ENCODE results near the gene ITGA2B. TPM values are rescaled to one million over a fixed set of nuclear protein-coding genes. Genes with fewer than 3 reads are reported as not detected.

The ITGA2B gene
- total RNA-seq, 2 experiments from 2014 or later: 0.27 to 0.47 TPM

- POLR2A ChIA-PET: no interaction called here
- H3K9me3 Mint-ChIP-seq: no peaks in the 10 kb centered on the region
These were observed 27.9 kb downstream of the ITGA2B start for GRCh38 chr17:44361292-44362260.

DNA sequence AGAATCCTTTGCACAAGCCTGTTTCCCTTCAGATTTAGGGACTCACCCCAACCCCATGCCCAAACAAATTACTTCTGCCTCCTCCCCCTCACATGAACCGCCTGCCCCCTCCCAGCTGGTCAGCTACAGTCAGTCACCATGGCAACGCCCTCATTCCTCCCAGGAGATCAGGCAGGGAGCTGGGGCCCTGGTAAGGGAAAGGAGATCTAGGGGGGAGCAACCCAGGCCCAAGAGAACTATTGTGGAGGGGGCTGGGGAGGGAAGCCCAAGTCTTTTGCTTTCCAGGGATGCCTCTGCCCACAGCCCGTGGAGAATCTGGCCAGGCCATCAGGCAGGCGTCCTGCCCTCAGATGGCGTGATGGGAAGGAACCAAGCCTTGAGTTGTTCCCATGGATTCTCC lies 28.6 kb downstream of the ITGA2B start:
- Mint-ChIP-seq H3K4me1 (peaks cover 1% of the 10 kb centered on the region), H3K36me3 (ENCODE audit: low read depth) (no peaks in the 10 kb centered on the region), H3K27me3 (peaks cover 23% of the 10 kb centered on the region), H3K4me3 (no peak overlapping the region), H3K9me3 (no peaks in the 10 kb centered on the region), H3K27ac (no peak overlapping the region)
- CTCF ChIA-PET: interaction anchor here (1.8 to 4.0 kb wide), 3 partner anchors 9 to 150 kb away, joined by 4 to 39 read pairs (median 9); no protein-coding TSS in a partner anchor
- no peak for DNase-seq
- POLR2A ChIA-PET: no interaction called here

More at GRCh38 chr17:44361292-44362260, 27.9 kb downstream of the ITGA2B start:
- DNase-seq: no peak
- Mint-ChIP-seq H3K27me3 (peaks cover 30% of the 10 kb centered on the region), H3K27ac (no peak overlapping the region), H3K36me3 (ENCODE audit: low read depth) (no peaks in the 10 kb centered on the region), H3K4me1 (peaks cover 1% of the 10 kb centered on the region), H3K4me3 (peak overlapping the region; percentile 1)
- CTCF ChIA-PET: interaction anchor here (0.6 to 4.0 kb wide), 4 partner anchors 10 to 151 kb away, joined by 3 to 39 read pairs (median 6); no protein-coding TSS in a partner anchor

- H3K27ac Mint-ChIP-seq: no peak overlapping the region
- peaks cover 3% of the 10 kb centered on the region for H3K4me1 Mint-ChIP-seq
- H3K27me3 Mint-ChIP-seq: peaks cover 19% of the 10 kb centered on the region
- H3K4me3 Mint-ChIP-seq: no peak overlapping the region
- ChIA-PET POLR2A (no interaction called here), CTCF (interaction anchor here (0.9 to 2.6 kb wide), 3 partner anchors 9 to 150 kb away, joined by 4 to 9 read pairs (median 4); no protein-coding TSS in a partner anchor)
- no peaks in the 10 kb centered on the region for H3K9me3 Mint-ChIP-seq
- no peak for DNase-seq
- H3K36me3 Mint-ChIP-seq (ENCODE audit: low read depth): no peaks in the 10 kb centered on the region
These were observed 29.3 kb downstream of the ITGA2B start for GRCh38 chr17:44360144-44360533.

GRCh38 chr17:44359458-44360143 lies 29.8 kb downstream of the ITGA2B start:
- H3K27ac Mint-ChIP-seq: no peak overlapping the region
- POLR2A ChIA-PET: no interaction called here
- CTCF ChIA-PET: interaction anchor here (0.6 to 2.6 kb wide), 6 partner anchors 9 to 173 kb away, joined by 3 to 9 read pairs (median 4); no protein-coding TSS in a partner anchor

GRCh38 chr17:44359006-44359405 lies 30.4 kb downstream of the ITGA2B start:
- CTCF ChIA-PET: interaction anchor here (0.7 to 1.8 kb wide), 3 partner anchors 8 to 174 kb away, joined by 3 to 4 read pairs (median 4); no protein-coding TSS in a partner anchor
- H3K4me1 Mint-ChIP-seq: peaks cover 5% of the 10 kb centered on the region
- no peak overlapping the region for H3K4me3 Mint-ChIP-seq

More at GRCh38 chr17:44359458-44360143, 29.8 kb downstream of the ITGA2B start:
- Mint-ChIP-seq H3K4me3 (no peak overlapping the region), H3K36me3 (ENCODE audit: low read depth) (no peaks in the 10 kb centered on the region), H3K4me1 (peaks cover 5% of the 10 kb centered on the region), H3K27me3 (peaks cover 16% of the 10 kb centered on the region), H3K9me3 (no peaks in the 10 kb centered on the region)
- DNase-seq: no peak

GRCh38 chr17:44358066-44358465 lies 31.4 kb downstream of the ITGA2B start:
- Mint-ChIP-seq H3K9me3 (no peaks in the 10 kb centered on the region), H3K27ac (no peak overlapping the region), H3K4me3 (no peak overlapping the region), H3K27me3 (peaks cover 16% of the 10 kb centered on the region), H3K36me3 (ENCODE audit: low read depth) (peaks cover under 1% of the 10 kb centered on the region), H3K4me1 (peaks cover 7% of the 10 kb centered on the region)
- DNase-seq: no peak
- CTCF ChIA-PET: interaction anchor here (1.1 to 1.5 kb wide), 2 partner anchors 10 to 18 kb away, joined by 3 to 4 read pairs; no protein-coding TSS in a partner anchor
- POLR2A ChIA-PET: no interaction called here

More at GRCh38 chr17:44359006-44359405, 30.4 kb downstream of the ITGA2B start:
- POLR2A ChIA-PET: no interaction called here
- H3K36me3 Mint-ChIP-seq (ENCODE audit: low read depth): no peaks in the 10 kb centered on the region
- H3K9me3 Mint-ChIP-seq: no peaks in the 10 kb centered on the region
- no peak for DNase-seq
- peaks cover 15% of the 10 kb centered on the region for H3K27me3 Mint-ChIP-seq
- no peak overlapping the region for H3K27ac Mint-ChIP-seq

DNA sequence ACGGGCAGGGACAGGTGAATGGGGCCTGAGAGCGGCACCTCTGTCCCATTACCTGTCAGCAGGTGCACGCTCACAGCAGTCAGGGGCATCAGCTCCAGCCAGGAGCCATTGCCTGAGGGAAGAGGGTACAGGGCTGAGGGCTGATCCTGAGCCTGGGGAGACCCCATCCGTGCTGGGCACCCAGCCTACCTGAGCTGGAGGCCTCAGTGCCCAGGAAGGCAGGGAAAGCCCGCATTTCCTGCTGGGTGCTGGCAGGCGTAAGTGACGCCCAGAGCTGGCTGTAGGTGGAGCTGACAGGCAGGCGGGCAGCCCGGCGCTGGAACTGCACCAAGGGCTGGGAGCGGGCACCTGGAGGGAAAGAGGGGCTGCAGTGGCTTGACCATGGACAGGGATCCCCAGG lies 33.2 kb downstream of the ITGA2B start:
- POLR2A ChIA-PET: no interaction called here
- Mint-ChIP-seq H3K27ac (no peak overlapping the region), H3K36me3 (ENCODE audit: low read depth) (peaks cover 10% of the 10 kb centered on the region), H3K4me3 (no peak overlapping the region), H3K9me3 (no peaks in the 10 kb centered on the region), H3K4me1 (peaks cover 9% of the 10 kb centered on the region), H3K27me3 (peaks cover 10% of the 10 kb centered on the region)
- CTCF ChIA-PET: no interaction called here
- no peak for DNase-seq

DNA sequence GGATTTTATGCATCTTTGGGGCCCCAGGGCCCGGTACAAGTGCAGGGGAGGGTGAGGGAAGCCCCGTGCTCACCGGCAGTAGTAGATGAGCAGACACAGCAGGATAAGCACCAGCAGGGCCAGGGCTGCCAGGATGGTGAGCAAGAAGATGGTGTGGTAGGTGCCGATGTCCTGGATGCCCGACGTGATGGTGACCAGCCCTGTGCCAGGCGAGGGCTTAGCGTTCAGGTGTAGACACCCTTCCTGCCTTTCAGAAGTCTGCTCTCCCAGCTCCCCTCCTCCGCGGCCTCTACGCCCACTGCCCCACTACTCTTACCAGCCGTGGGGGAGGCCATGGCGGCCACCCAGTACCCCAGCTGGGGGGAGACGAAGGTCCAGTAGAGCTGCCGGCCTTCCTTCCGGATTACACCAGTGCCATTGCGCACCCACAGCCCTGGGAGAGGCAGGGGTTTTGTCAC lies 33.8 kb downstream of the ITGA2B start:
- no peak for DNase-seq
- CTCF ChIA-PET: interaction anchor here (1.8 to 3.3 kb wide), 4 partner anchors 10 to 146 kb away, joined by 4 to 19 read pairs (median 7); partner anchors contain the start of gene GRN

GRCh38 chr17:44354582-44355561 lies 34.6 kb downstream of the ITGA2B start:
- CTCF ChIA-PET: interaction anchor here (0.6 to 5.6 kb wide), 10 partner anchors 8 to 145 kb away, joined by 3 to 39 read pairs (median 4); partner anchors contain the start of genes FAM171A2 and GRN
- H3K9me3 Mint-ChIP-seq: no peaks in the 10 kb centered on the region
- H3K27ac Mint-ChIP-seq: no peak overlapping the region
- H3K36me3 Mint-ChIP-seq (ENCODE audit: low read depth): peaks cover 10% of the 10 kb centered on the region
- DNase-seq: peak; percentile 48
- H3K4me3 Mint-ChIP-seq: peak overlapping the region; percentile 40
- POLR2A ChIA-PET: no interaction called here
- H3K27me3 Mint-ChIP-seq: peaks cover 8% of the 10 kb centered on the region
- H3K4me1 Mint-ChIP-seq: peaks cover 9% of the 10 kb centered on the region

More for the DNA sequence above, 33.8 kb downstream of the ITGA2B start:
- Mint-ChIP-seq H3K4me1 (peaks cover 9% of the 10 kb centered on the region), H3K27me3 (peaks cover 8% of the 10 kb centered on the region), H3K36me3 (ENCODE audit: low read depth) (peaks cover 10% of the 10 kb centered on the region), H3K27ac (no peak overlapping the region), H3K4me3 (no peak overlapping the region), H3K9me3 (no peaks in the 10 kb centered on the region)
- POLR2A ChIA-PET: no interaction called here

GRCh38 chr17:44353672-44354331 lies 35.6 kb downstream of the ITGA2B start:
- no peak for DNase-seq
- Mint-ChIP-seq H3K4me3 (peak overlapping the region; percentile 54), H3K27ac (no peak overlapping the region)

More at GRCh38 chr17:44353672-44354331, 35.6 kb downstream of the ITGA2B start:
- Mint-ChIP-seq H3K9me3 (no peaks in the 10 kb centered on the region), H3K4me1 (peaks cover 9% of the 10 kb centered on the region), H3K36me3 (ENCODE audit: low read depth) (peaks cover 10% of the 10 kb centered on the region), H3K27me3 (peaks cover 8% of the 10 kb centered on the region)
- POLR2A ChIA-PET: no interaction called here
- CTCF ChIA-PET: interaction anchor here (0.6 to 5.6 kb wide), 12 partner anchors 8 to 144 kb away, joined by 3 to 39 read pairs (median 4); partner anchors contain the start of genes FAM171A2 and GRN
